ACC112 (cell line): ENCODE measurements around the gene KIAA0825.

Source experiments
- H2AFZ ChIP-seq: fragments of 200-600 bp; sonication (generic); one replicate; pipeline ENCODE4 v1.6.0; 2017; ENCODE audit warnings: antibody characterized with exemption, low read length; ENCODE audit not compliant: unreplicated experiment
- H3K27ac ChIP-seq: fragments of 200-600 bp; sonication (generic); 2 replicates; pipeline ENCODE4 v1.5.1; 2014; ENCODE audit warnings: low read depth, mild to moderate bottlenecking, antibody characterized with exemption, low read length, moderate library complexity
- H3K27me3 ChIP-seq: fragments of 200-600 bp; sonication (generic); 2 replicates; pipeline ENCODE4 v1.6.1; 2014; ENCODE audit warnings: mild to moderate bottlenecking, antibody characterized with exemption, low read length, moderate library complexity, mixed read lengths; ENCODE audit not compliant: insufficient read depth
- H3K36me3 ChIP-seq: fragments of 200-600 bp; sonication (generic); 2 replicates; pipeline ENCODE4 v1.6.1; 2016; ENCODE audit warnings: mild to moderate bottlenecking, antibody characterized with exemption, low read length, moderate library complexity, mixed read lengths; ENCODE audit not compliant: insufficient read depth
- H3K4me1 ChIP-seq: fragments of 200-600 bp; sonication (generic); one replicate; pipeline ENCODE4 v1.6.1; 2016; ENCODE audit warnings: low read length, mixed read lengths; ENCODE audit not compliant: insufficient read depth, unreplicated experiment, control insufficient read depth
- H3K4me3 ChIP-seq: fragments of 200-600 bp; sonication (generic); 2 replicates; pipeline ENCODE4 v1.5.1; 2014; ENCODE audit warnings: mild to moderate bottlenecking, low read depth, low read length
- H3K79me2 ChIP-seq: fragments of 200-600 bp; sonication (generic); one replicate; pipeline ENCODE4 v1.6.0; 2016; ENCODE audit warnings: low read length; ENCODE audit not compliant: control insufficient read depth, unreplicated experiment, insufficient read depth

KIAA0825 gene

DNA sequence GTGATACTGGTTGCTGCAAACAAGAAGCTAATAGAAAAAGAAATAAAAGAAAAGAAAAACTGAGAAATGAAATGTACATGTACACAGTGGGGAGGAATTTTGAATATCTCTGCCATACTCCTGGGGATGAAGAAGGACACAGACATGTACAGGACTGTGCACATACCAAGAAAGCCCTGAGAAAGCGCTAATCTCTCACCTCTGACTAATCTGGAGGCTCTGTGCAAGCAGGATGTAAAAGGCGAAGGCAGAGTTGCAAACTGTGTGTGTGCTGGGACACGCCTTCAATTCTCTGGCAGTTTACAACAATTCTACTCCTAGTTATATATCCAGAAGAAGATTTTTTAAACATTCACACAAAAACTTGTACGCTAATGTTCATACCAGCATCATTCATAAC, 211.4 kb downstream of the KIAA0825 start:
- Histone ChIP-seq H3K27me3 (no peaks in the 10 kb centered on the region), H3K79me2 (no peaks in the 10 kb centered on the region), H3K4me1 (peaks cover 5% of the 10 kb centered on the region), H3K27ac (no peak overlapping the region), H2AFZ (no peak overlapping the region), H3K4me3 (no peak overlapping the region), H3K36me3 (peaks cover 3% of the 10 kb centered on the region; the same call in 1 of the 2 replicates)

GRCh38 chr5:94403483-94403882, 214.9 kb downstream of the KIAA0825 start:
- no peaks in the 10 kb centered on the region for H3K36me3 ChIP-seq
- no peak overlapping the region for H3K4me3 ChIP-seq
- H3K4me1 ChIP-seq, result peaks cover 9% of the 10 kb centered on the region
- H3K27me3 ChIP-seq, result no peaks in the 10 kb centered on the region
- no peak overlapping the region for H3K27ac ChIP-seq
- no peak overlapping the region for H2AFZ ChIP-seq
- H3K79me2 ChIP-seq, result no peaks in the 10 kb centered on the region

DNA sequence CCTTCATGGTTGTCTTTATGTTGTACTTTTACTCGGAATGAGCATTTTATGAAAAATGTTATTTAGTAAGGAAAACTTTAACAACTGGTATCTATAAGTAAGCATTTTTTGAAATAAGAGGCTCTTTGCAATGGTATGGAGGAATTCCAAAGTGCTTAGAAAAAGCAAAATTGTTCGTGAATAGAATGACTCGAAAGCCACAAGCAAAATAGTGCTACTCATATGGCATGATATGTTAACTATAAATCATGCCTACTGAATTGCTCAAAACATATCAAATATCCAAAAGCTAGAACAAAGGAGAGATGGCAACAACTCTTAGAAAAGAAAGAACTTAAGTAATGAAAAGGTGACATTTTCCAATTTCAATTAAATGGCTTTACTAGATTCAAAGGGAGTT, 216.3 kb downstream of the KIAA0825 start:
- peaks cover 9% of the 10 kb centered on the region for H3K4me1 ChIP-seq
- H3K27me3 ChIP-seq, result no peaks in the 10 kb centered on the region
- no peak overlapping the region for H2AFZ ChIP-seq
- no peak overlapping the region for H3K4me3 ChIP-seq
- H3K36me3 ChIP-seq, result no peaks in the 10 kb centered on the region
- H3K79me2 ChIP-seq, result no peaks in the 10 kb centered on the region
- no peak overlapping the region for H3K27ac ChIP-seq

GRCh38 chr5:94397508-94397907, 220.9 kb downstream of the KIAA0825 start:
- Histone ChIP-seq H3K36me3 (no peaks in the 10 kb centered on the region), H2AFZ (no peak overlapping the region), H3K27me3 (no peaks in the 10 kb centered on the region), H3K79me2 (no peaks in the 10 kb centered on the region), H3K4me3 (no peak overlapping the region), H3K27ac (no peak overlapping the region), H3K4me1 (peaks cover 8% of the 10 kb centered on the region)

DNA sequence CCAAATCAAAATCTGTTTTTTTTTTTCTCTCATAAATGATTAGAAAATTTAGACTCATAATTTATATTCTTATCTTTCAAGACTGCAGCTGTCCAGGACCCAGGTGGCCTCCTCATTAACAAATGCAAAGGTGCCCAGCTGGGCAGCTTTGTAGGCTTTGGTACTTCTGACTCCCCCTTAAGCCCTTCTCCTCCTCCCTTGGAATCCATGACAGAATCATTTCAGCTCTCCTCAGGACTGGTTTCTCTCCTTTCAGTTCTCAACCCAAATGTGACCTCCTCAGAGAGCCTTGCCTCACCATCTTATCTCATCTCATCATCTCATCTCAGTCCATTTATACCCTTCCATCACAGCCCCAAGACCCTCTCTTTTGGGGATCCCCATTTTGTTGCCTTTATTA, 221.7 kb downstream of the KIAA0825 start:
- no peaks in the 10 kb centered on the region for H3K79me2 ChIP-seq
- no peak overlapping the region for H3K27ac ChIP-seq
- no peaks in the 10 kb centered on the region for H3K36me3 ChIP-seq
- no peaks in the 10 kb centered on the region for H3K27me3 ChIP-seq
- H2AFZ ChIP-seq, result no peak overlapping the region
- no peak overlapping the region for H3K4me3 ChIP-seq
- peaks cover under 1% of the 10 kb centered on the region for H3K4me1 ChIP-seq

DNA sequence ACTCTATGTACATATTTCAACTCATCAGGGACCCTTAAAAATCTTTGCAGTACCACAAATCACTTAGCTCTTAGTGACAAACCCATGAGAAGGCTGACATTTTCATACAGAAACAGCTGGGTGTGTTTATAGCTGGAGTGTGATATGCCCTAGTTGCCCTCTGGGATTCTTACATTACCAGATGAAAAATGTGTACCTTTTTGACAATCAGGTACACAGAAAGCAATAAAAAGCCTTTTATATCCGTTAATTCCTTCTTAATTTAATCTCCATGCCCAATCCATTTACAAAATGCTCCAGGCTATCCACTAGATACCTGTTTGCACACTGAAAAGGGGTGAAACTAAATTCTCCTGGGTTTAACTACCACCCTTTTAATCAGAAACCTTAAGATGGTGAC, 222.9 kb downstream of the KIAA0825 start:
- Histone ChIP-seq H2AFZ (no peak overlapping the region), H3K79me2 (no peaks in the 10 kb centered on the region), H3K36me3 (no peaks in the 10 kb centered on the region), H3K27me3 (no peaks in the 10 kb centered on the region), H3K4me3 (no peak overlapping the region), H3K27ac (no peak overlapping the region), H3K4me1 (no peaks in the 10 kb centered on the region)

DNA sequence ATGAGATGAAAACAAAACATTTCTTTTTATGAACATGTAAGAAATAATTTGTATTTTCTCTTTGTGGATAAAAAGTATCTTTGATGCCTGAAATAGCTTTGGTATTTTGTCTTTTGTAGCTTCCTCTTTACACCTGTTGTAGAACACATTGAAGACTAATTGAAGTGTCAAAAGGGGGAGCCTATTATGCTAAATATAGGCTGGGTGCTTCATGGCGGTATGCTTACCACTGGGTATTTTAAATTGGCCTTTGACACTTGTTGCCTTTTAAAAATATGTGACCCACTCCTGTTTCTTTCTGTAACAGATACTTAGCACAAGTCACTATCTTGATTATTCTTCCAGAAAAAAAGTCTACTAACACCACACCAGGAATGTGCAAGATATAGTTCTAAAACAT, 226.4 kb downstream of the KIAA0825 start:
- no peaks in the 10 kb centered on the region for H3K36me3 ChIP-seq
- H3K27me3 ChIP-seq, result no peaks in the 10 kb centered on the region
- H3K79me2 ChIP-seq, result no peaks in the 10 kb centered on the region
- no peaks in the 10 kb centered on the region for H3K4me1 ChIP-seq
- H3K27ac ChIP-seq, result no peak overlapping the region
- no peak overlapping the region for H2AFZ ChIP-seq
- no peak overlapping the region for H3K4me3 ChIP-seq

GRCh38 chr5:94389515-94389899, 228.9 kb downstream of the KIAA0825 start:
- H3K4me1 ChIP-seq, result no peaks in the 10 kb centered on the region
- H3K4me3 ChIP-seq, result no peak overlapping the region
- H3K79me2 ChIP-seq, result no peaks in the 10 kb centered on the region
- no peaks in the 10 kb centered on the region for H3K27me3 ChIP-seq
- H2AFZ ChIP-seq, result no peak overlapping the region
- no peaks in the 10 kb centered on the region for H3K36me3 ChIP-seq
- H3K27ac ChIP-seq, result no peak overlapping the region

- H3K27ac ChIP-seq, result no peak overlapping the region
- no peak overlapping the region for H2AFZ ChIP-seq
- no peaks in the 10 kb centered on the region for H3K4me1 ChIP-seq
- no peaks in the 10 kb centered on the region for H3K79me2 ChIP-seq
- no peaks in the 10 kb centered on the region for H3K36me3 ChIP-seq
- no peak overlapping the region for H3K4me3 ChIP-seq
- no peaks in the 10 kb centered on the region for H3K27me3 ChIP-seq
These were observed 229.5 kb downstream of the KIAA0825 start for GRCh38 chr5:94388773-94389514.

GRCh38 chr5:94385767-94386166, 232.6 kb downstream of the KIAA0825 start:
- Histone ChIP-seq H2AFZ (no peak overlapping the region), H3K4me1 (no peaks in the 10 kb centered on the region), H3K27ac (no peak overlapping the region), H3K27me3 (no peaks in the 10 kb centered on the region), H3K79me2 (no peaks in the 10 kb centered on the region), H3K36me3 (no peaks in the 10 kb centered on the region), H3K4me3 (no peak overlapping the region)

GRCh38 chr5:94378062-94378461, 240.3 kb downstream of the KIAA0825 start:
- Histone ChIP-seq H3K4me1 (no peaks in the 10 kb centered on the region), H3K4me3 (no peak overlapping the region), H3K79me2 (no peaks in the 10 kb centered on the region), H3K27ac (no peak overlapping the region), H2AFZ (no peak overlapping the region), H3K27me3 (no peaks in the 10 kb centered on the region), H3K36me3 (no peaks in the 10 kb centered on the region)
